ENCODE results near the gene AP3B2.

AP3B2 gene

DNA sequence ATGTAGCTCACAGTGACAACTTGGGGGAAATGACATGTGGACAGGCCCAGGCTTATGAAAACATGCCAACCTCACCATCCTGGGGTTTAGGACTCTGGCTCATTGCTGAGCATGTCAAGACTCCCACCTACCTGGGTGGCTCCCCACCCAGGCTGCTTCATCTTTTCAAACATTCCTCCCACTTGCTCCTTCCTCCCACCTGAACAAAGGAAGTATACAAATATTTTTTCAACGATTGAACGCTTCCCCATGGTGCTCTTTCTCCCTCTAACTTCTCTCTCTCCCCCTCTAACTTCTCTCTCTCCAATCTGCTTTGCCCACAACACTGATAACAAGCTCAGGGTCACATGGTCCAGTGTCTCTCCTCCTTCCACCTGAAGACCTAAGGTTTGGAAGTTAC, 34.8 kb downstream of the AP3B2 start:
- H3K4me3 ChIP-seq (ENCODE audit: insufficient read depth, low read depth, low read length) = no peak overlapping the region
- H3K9me3 ChIP-seq (ENCODE audit: control insufficient read depth, low read length) = no peaks in the 10 kb centered on the region
- H3K4me1 ChIP-seq (ENCODE audit: control insufficient read depth, insufficient read depth, low read length) = no peaks in the 10 kb centered on the region
- no peak overlapping the region for H3K27ac ChIP-seq (ENCODE audit: insufficient read depth, low read depth, low read length, poor library complexity, severe bottlenecking)
- H3K36me3 ChIP-seq (ENCODE audit: control insufficient read depth, insufficient read depth, low read length) = no peaks in the 10 kb centered on the region
- peaks cover 27% of the 10 kb centered on the region for H3K27me3 ChIP-seq (ENCODE audit: control insufficient read depth, insufficient read depth, low read length, poor library complexity, severe bottlenecking)
- WGBS, 2 experiments = 82 to 91% methylated on average over 2 of the region's 2 CpGs

DNA sequence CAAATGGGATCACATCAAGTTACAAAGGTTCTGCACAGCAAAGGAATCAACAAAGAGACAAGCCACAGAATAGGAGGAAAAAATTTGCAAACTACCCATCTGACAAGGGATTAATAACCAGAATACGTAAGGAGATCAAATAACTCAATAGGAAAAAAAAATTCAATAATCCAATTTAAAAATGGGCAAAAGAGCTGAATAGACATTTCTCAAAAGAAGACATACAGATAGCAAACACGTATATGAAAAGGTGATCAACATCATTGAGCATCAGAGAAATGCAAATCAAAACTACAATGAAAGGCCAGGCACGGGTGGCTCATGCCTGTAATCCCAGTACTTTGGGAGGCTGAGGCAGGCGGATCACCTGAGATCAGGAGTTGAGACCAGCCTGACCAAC, 39.0 kb downstream of the AP3B2 start:
- H3K4me1 ChIP-seq (ENCODE audit: control insufficient read depth, insufficient read depth, low read length) = no peaks in the 10 kb centered on the region
- WGBS, 2 experiments = 88 to 91% methylated on average over 4 of the region's 4 CpGs
- no peaks in the 10 kb centered on the region for H3K27me3 ChIP-seq (ENCODE audit: control insufficient read depth, insufficient read depth, low read length, poor library complexity, severe bottlenecking)

GRCh38 chr15:82666606-82667005, 43.1 kb downstream of the AP3B2 start:
- Histone ChIP-seq H3K9me3 (ENCODE audit: control insufficient read depth, low read length) (no peaks in the 10 kb centered on the region), H3K4me3 (ENCODE audit: insufficient read depth, low read depth, low read length) (no peak overlapping the region)

More for the DNA sequence above, 39.0 kb downstream of the AP3B2 start:
- no peaks in the 10 kb centered on the region for H3K36me3 ChIP-seq (ENCODE audit: control insufficient read depth, insufficient read depth, low read length)
- H3K4me3 ChIP-seq (ENCODE audit: insufficient read depth, low read depth, low read length) = no peak overlapping the region
- no peak overlapping the region for H3K27ac ChIP-seq (ENCODE audit: insufficient read depth, low read depth, low read length, poor library complexity, severe bottlenecking)
- no peaks in the 10 kb centered on the region for H3K9me3 ChIP-seq (ENCODE audit: control insufficient read depth, low read length)

GRCh38 chr15:82664021-82664420, 45.7 kb downstream of the AP3B2 start:
- no peak overlapping the region for H3K27ac ChIP-seq (ENCODE audit: insufficient read depth, low read depth, low read length, poor library complexity, severe bottlenecking)
- no peaks in the 10 kb centered on the region for H3K36me3 ChIP-seq (ENCODE audit: control insufficient read depth, insufficient read depth, low read length)
- no peaks in the 10 kb centered on the region for H3K27me3 ChIP-seq (ENCODE audit: control insufficient read depth, insufficient read depth, low read length, poor library complexity, severe bottlenecking)
- H3K4me1 ChIP-seq (ENCODE audit: control insufficient read depth, insufficient read depth, low read length) = no peaks in the 10 kb centered on the region
- 92 to 93% methylated on average over 5 of the region's 5 CpGs for WGBS, 2 experiments
- H3K9me3 ChIP-seq (ENCODE audit: control insufficient read depth, low read length) = no peaks in the 10 kb centered on the region
- no peak overlapping the region for H3K4me3 ChIP-seq (ENCODE audit: insufficient read depth, low read depth, low read length)

More at GRCh38 chr15:82666606-82667005, 43.1 kb downstream of the AP3B2 start:
- 95% methylated on average over 10 of the region's 10 CpGs for WGBS, 2 experiments
- H3K4me1 ChIP-seq (ENCODE audit: control insufficient read depth, insufficient read depth, low read length) = no peaks in the 10 kb centered on the region
- H3K27me3 ChIP-seq (ENCODE audit: control insufficient read depth, insufficient read depth, low read length, poor library complexity, severe bottlenecking) = no peaks in the 10 kb centered on the region
- H3K36me3 ChIP-seq (ENCODE audit: control insufficient read depth, insufficient read depth, low read length) = no peaks in the 10 kb centered on the region
- H3K27ac ChIP-seq (ENCODE audit: insufficient read depth, low read depth, low read length, poor library complexity, severe bottlenecking) = no peak overlapping the region

GRCh38 chr15:82663186-82663600, 46.5 kb downstream of the AP3B2 start:
- 12 to 14% methylated on average over 4 of the region's 4 CpGs for WGBS, 2 experiments
- H3K27ac ChIP-seq (ENCODE audit: insufficient read depth, low read depth, low read length, poor library complexity, severe bottlenecking) = no peak overlapping the region
- H3K4me3 ChIP-seq (ENCODE audit: insufficient read depth, low read depth, low read length) = no peak overlapping the region

GRCh38 chr15:82662641-82663040, 47.0 kb downstream of the AP3B2 start:
- Histone ChIP-seq H3K27ac (ENCODE audit: insufficient read depth, low read depth, low read length, poor library complexity, severe bottlenecking) (no peak overlapping the region), H3K36me3 (ENCODE audit: control insufficient read depth, insufficient read depth, low read length) (no peaks in the 10 kb centered on the region), H3K9me3 (ENCODE audit: control insufficient read depth, low read length) (no peaks in the 10 kb centered on the region), H3K4me3 (ENCODE audit: insufficient read depth, low read depth, low read length) (no peak overlapping the region), H3K4me1 (ENCODE audit: control insufficient read depth, insufficient read depth, low read length) (no peaks in the 10 kb centered on the region), H3K27me3 (ENCODE audit: control insufficient read depth, insufficient read depth, low read length, poor library complexity, severe bottlenecking) (no peaks in the 10 kb centered on the region)
- WGBS, 2 experiments = 90 to 93% methylated on average over 9 of the region's 9 CpGs

More at GRCh38 chr15:82663186-82663600, 46.5 kb downstream of the AP3B2 start:
- Histone ChIP-seq H3K36me3 (ENCODE audit: control insufficient read depth, insufficient read depth, low read length) (no peaks in the 10 kb centered on the region), H3K27me3 (ENCODE audit: control insufficient read depth, insufficient read depth, low read length, poor library complexity, severe bottlenecking) (no peaks in the 10 kb centered on the region), H3K4me1 (ENCODE audit: control insufficient read depth, insufficient read depth, low read length) (no peaks in the 10 kb centered on the region), H3K9me3 (ENCODE audit: control insufficient read depth, low read length) (no peaks in the 10 kb centered on the region)

GRCh38 chr15:82660378-82660777, 49.3 kb downstream of the AP3B2 start:
- no peaks in the 10 kb centered on the region for H3K27me3 ChIP-seq (ENCODE audit: control insufficient read depth, insufficient read depth, low read length, poor library complexity, severe bottlenecking)
- H3K36me3 ChIP-seq (ENCODE audit: control insufficient read depth, insufficient read depth, low read length) = no peaks in the 10 kb centered on the region
- no peaks in the 10 kb centered on the region for H3K9me3 ChIP-seq (ENCODE audit: control insufficient read depth, low read length)
- H3K27ac ChIP-seq (ENCODE audit: insufficient read depth, low read depth, low read length, poor library complexity, severe bottlenecking) = no peak overlapping the region
- H3K4me3 ChIP-seq (ENCODE audit: insufficient read depth, low read depth, low read length) = no peak overlapping the region
- no peaks in the 10 kb centered on the region for H3K4me1 ChIP-seq (ENCODE audit: control insufficient read depth, insufficient read depth, low read length)
- 73 to 79% methylated on average over 1 of the region's 1 CpG for WGBS, 2 experiments

GRCh38 chr15:82656641-82657266, 52.9 kb downstream of the AP3B2 start:
- Histone ChIP-seq H3K4me1 (ENCODE audit: control insufficient read depth, insufficient read depth, low read length) (no peaks in the 10 kb centered on the region), H3K27ac (ENCODE audit: insufficient read depth, low read depth, low read length, poor library complexity, severe bottlenecking) (no peak overlapping the region), H3K4me3 (ENCODE audit: insufficient read depth, low read depth, low read length) (no peak overlapping the region), H3K36me3 (ENCODE audit: control insufficient read depth, insufficient read depth, low read length) (no peaks in the 10 kb centered on the region), H3K9me3 (ENCODE audit: control insufficient read depth, low read length) (no peaks in the 10 kb centered on the region), H3K27me3 (ENCODE audit: control insufficient read depth, insufficient read depth, low read length, poor library complexity, severe bottlenecking) (peaks cover 4% of the 10 kb centered on the region)
- WGBS, 2 experiments = 83 to 84% methylated on average over 7 of the region's 7 CpGs

- WGBS, 2 experiments = 88 to 90% methylated on average over 3 of the region's 3 CpGs
- H3K36me3 ChIP-seq (ENCODE audit: control insufficient read depth, insufficient read depth, low read length) = no peaks in the 10 kb centered on the region
- H3K9me3 ChIP-seq (ENCODE audit: control insufficient read depth, low read length) = no peaks in the 10 kb centered on the region
- no peak overlapping the region for H3K4me3 ChIP-seq (ENCODE audit: insufficient read depth, low read depth, low read length)
- H3K27me3 ChIP-seq (ENCODE audit: control insufficient read depth, insufficient read depth, low read length, poor library complexity, severe bottlenecking) = peaks cover 5% of the 10 kb centered on the region
- H3K4me1 ChIP-seq (ENCODE audit: control insufficient read depth, insufficient read depth, low read length) = no peaks in the 10 kb centered on the region
- no peak overlapping the region for H3K27ac ChIP-seq (ENCODE audit: insufficient read depth, low read depth, low read length, poor library complexity, severe bottlenecking)
Observed at GRCh38 chr15:82655606-82656005, 54.1 kb downstream of the AP3B2 start.

GRCh38 chr15:82653483-82654168, 56.0 kb downstream of the AP3B2 start:
- H3K4me1 ChIP-seq (ENCODE audit: control insufficient read depth, insufficient read depth, low read length) = no peaks in the 10 kb centered on the region
- H3K27me3 ChIP-seq (ENCODE audit: control insufficient read depth, insufficient read depth, low read length, poor library complexity, severe bottlenecking) = peaks cover 24% of the 10 kb centered on the region
- no peaks in the 10 kb centered on the region for H3K9me3 ChIP-seq (ENCODE audit: control insufficient read depth, low read length)
- H3K36me3 ChIP-seq (ENCODE audit: control insufficient read depth, insufficient read depth, low read length) = no peaks in the 10 kb centered on the region
- H3K27ac ChIP-seq (ENCODE audit: insufficient read depth, low read depth, low read length, poor library complexity, severe bottlenecking) = no peak overlapping the region
- no peak overlapping the region for H3K4me3 ChIP-seq (ENCODE audit: insufficient read depth, low read depth, low read length)
- 71 to 87% methylated on average over 2 to 3 of the region's 3 CpGs for WGBS, 2 experiments
